ENCODE results near the gene PHF21B. TPM values are rescaled to one million over a fixed set of nuclear protein-coding genes. Genes with fewer than 3 reads are reported as not detected.
"Not testable (repeated sequence)": the region's sequence is repeated elsewhere in the genome, so short reads cannot be mapped to it uniquely, and the experiment has no call there.

Gene PHF21B
- total RNA-seq, 1 donor from 2014 or later: not detected

- Histone ChIP-seq H3K4me1 (no peaks in the 10 kb centered on the region), H3K4me3 (no peak overlapping the region), H3K36me3 (no peaks in the 10 kb centered on the region), H3K9me3 (no peaks in the 10 kb centered on the region), H3K27ac (no peak overlapping the region), H3K27me3 (no peaks in the 10 kb centered on the region)
- TF ChIP-seq, protein P1, sequence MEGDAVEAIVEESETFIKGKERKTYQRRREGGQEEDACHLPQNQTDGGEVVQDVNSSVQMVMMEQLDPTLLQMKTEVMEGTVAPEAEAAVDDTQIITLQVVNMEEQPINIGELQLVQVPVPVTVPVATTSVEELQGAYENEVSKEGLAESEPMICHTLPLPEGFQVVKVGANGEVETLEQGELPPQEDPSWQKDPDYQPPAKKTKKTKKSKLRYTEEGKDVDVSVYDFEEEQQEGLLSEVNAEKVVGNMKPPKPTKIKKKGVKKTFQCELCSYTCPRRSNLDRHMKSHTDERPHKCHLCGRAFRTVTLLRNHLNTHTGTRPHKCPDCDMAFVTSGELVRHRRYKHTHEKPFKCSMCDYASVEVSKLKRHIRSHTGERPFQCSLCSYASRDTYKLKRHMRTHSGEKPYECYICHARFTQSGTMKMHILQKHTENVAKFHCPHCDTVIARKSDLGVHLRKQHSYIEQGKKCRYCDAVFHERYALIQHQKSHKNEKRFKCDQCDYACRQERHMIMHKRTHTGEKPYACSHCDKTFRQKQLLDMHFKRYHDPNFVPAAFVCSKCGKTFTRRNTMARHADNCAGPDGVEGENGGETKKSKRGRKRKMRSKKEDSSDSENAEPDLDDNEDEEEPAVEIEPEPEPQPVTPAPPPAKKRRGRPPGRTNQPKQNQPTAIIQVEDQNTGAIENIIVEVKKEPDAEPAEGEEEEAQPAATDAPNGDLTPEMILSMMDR (IDR thresholded peaks at IDR 0.05): no peak
- DNase-seq (ENCODE audit: low spot score in 2 of 2): no peak
- intact Hi-C loops (cut with DNase I): no loop called here
Observed at GRCh38 chr22:45053094-45053493, 43.3 kb upstream of the PHF21B start.

DNA sequence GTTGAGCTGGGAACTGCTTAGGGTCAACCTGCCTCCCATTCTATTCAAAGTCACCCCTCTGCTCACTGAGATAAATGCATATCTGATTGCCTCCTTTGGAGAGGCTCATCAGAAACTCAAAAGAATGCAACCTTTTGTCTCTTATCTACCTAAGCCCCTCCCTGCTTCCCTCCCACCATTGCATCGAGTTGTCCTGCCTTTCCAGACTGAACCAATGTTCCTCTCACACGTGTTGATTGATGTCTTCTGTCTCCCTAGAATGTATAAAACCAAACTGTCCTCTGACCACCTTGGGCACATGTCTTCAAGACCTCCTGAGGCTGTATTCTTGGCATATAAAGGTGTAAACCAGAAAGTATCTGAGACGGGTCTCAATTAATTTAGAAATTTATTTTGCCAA, 42.9 kb upstream of the PHF21B start:
- H3K27ac ChIP-seq; H3K9me3 ChIP-seq; H3K27me3 ChIP-seq; H3K36me3 ChIP-seq; H3K4me1 ChIP-seq; intact Hi-C loops (cut with DNase I); H3K4me3 ChIP-seq; DNase-seq (ENCODE audit: low spot score in 2 of 2): not testable (repeated sequence)

DNA sequence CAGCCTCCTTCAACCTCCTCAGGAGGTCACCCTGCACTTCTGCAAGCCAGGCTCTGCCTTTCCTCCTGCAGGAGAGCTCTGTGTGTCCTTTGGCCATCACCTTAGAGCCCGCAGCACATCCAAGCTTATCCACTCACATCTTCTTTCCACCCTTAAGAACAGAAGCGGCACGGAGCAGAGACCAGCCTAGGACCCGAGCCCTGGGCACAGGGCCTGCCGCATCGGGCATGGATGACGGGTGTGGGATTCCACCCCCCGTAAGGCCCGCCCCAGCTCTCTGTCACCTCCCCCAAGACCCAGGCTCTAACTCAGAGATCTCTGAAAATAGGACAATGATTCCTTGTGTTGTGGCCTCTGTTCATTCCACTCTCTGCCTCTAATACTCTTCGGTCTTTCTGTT, 42.1 kb upstream of the PHF21B start:
- intact Hi-C loops (cut with DNase I): no loop called here
- Histone ChIP-seq H3K4me3 (no peak overlapping the region), H3K27me3 (no peaks in the 10 kb centered on the region), H3K27ac (no peak overlapping the region), H3K36me3 (no peaks in the 10 kb centered on the region), H3K9me3 (no peaks in the 10 kb centered on the region), H3K4me1 (no peaks in the 10 kb centered on the region)
- TF ChIP-seq, protein P1 (IDR thresholded peaks at IDR 0.05): no peak
- DNase-seq (ENCODE audit: low spot score in 2 of 2): no peak

DNA sequence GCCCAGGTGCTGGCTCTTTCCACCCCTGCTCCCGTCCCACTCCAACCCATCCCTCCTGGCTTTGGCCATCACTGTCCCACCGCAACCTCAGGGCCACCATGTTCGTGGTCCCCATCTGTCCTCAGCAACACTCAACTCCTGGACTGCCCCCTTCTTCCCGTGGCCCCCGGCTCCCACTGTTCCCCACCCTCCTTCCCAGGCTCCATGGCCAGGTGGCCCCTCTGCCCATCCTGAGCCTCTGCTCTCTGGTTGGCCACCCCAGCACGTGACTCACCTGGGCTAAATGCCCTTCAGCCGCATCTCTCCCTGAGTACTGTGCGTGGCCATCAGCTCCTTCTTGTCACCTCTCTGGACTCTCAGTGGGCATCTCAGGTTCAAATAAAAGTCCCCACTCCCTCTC, 41.6 kb upstream of the PHF21B start:
- Histone ChIP-seq H3K4me1 (no peaks in the 10 kb centered on the region), H3K36me3 (no peaks in the 10 kb centered on the region), H3K9me3 (no peaks in the 10 kb centered on the region), H3K27ac (no peak overlapping the region), H3K27me3 (no peaks in the 10 kb centered on the region), H3K4me3 (no peak overlapping the region)
- intact Hi-C loops (cut with DNase I): no loop called here
- TF ChIP-seq, protein P1 (IDR thresholded peaks at IDR 0.05): no peak
- DNase-seq (ENCODE audit: low spot score in 2 of 2): no peak

DNA sequence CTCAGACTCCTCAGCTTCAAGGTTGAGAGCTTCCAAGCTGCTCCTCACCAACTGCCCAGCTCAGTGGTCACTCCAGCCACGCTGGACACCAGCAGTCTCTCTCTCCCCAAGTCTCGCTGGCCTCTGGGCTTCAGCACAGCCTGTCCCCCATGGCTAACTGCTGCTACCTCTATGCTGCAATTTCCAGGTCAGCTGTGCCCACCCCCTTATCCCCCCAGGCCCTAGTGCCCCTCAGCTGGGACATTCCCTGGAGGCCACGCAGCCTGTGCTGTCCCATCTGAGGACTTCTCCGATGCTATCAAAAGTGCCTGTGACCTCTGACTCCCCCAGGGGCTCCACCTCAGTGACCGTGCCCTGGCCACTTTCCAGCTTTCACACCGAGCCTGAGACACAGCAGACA, 37.5 kb upstream of the PHF21B start:
- no peaks in the 10 kb centered on the region for H3K36me3 ChIP-seq
- DNase-seq (ENCODE audit: low spot score in 2 of 2): no peak
- H3K27me3 ChIP-seq: no peaks in the 10 kb centered on the region
- TF ChIP-seq, protein P1 (IDR thresholded peaks at IDR 0.05): no peak
- no peaks in the 10 kb centered on the region for H3K9me3 ChIP-seq
- intact Hi-C loops (cut with DNase I): no loop called here
- H3K27ac ChIP-seq: no peak overlapping the region
- H3K4me1 ChIP-seq: no peaks in the 10 kb centered on the region
- no peak overlapping the region for H3K4me3 ChIP-seq

GRCh38 chr22:45045208-45045607, 35.4 kb upstream of the PHF21B start:
- no peak overlapping the region for H3K27ac ChIP-seq
- no peak for DNase-seq (ENCODE audit: low spot score in 2 of 2)
- intact Hi-C loops (cut with DNase I): no loop called here
- H3K27me3 ChIP-seq: no peaks in the 10 kb centered on the region
- no peak overlapping the region for H3K4me3 ChIP-seq
- H3K9me3 ChIP-seq: no peaks in the 10 kb centered on the region
- TF ChIP-seq, protein P1 (IDR thresholded peaks at IDR 0.05): no peak
- no peaks in the 10 kb centered on the region for H3K4me1 ChIP-seq
- no peaks in the 10 kb centered on the region for H3K36me3 ChIP-seq
